ENCODE measurements around the gene B4GALNT1. TPM values are rescaled to one million over a fixed set of nuclear protein-coding genes. Genes with fewer than 3 reads are reported as not detected.
A peak's percentile ranks its signal among the peaks of the same experiment; 100 is the strongest.

The B4GALNT1 gene
- total and polyA plus RNA-seq, 2 of the 13 experiments (the other 11 are each of a cell fraction or from before 2014, with no cell fraction given), result 4.5 to 5.4 TPM

- H3K9ac ChIP-seq (ENCODE audit: insufficient read depth, low read depth, low read length), result peak overlapping the region; percentile 67
- intact Hi-C loops (cut with micrococcal nuclease; ENCODE audit: unreplicated experiment), result no loop called here
- H3K4me3 ChIP-seq (replicated peaks in 1 of 3; ENCODE audit: insufficient read depth in 1 of 3, low read depth in 2 of 3, low read length in 3 of 3), result peak overlapping the region; percentile 79 to 84 (median 80)
- no peaks in the 10 kb centered on the region for H3K9me3 ChIP-seq (ENCODE audit: low read length)
- ChIA-PET CTCF (ENCODE audit: low intra/inter-chr PET ratio, low total read pairs) (no interaction called here), POLR2A (interaction anchor here (1.4 to 5.4 kb wide), 3 partner anchors 13 to 88 kb away, joined by 3 to 26 read pairs (median 7); partner anchors contain the start of gene PIP4K2C)
- H3K27ac ChIP-seq (ENCODE audit: extremely low read length, insufficient read depth, low read length), result peak overlapping the region; percentile 22
- H3K27me3 ChIP-seq (ENCODE audit: control insufficient read depth in 1 of 2, insufficient read depth in 2 of 2, low read length in 2 of 2), result peaks cover 0 to 15% of the 10 kb centered on the region in 2 experiments; a peak in 1 of 5 replicates
- DNase-seq (ENCODE audit: low spot score), result no peak
- BruUV-seq (replicated peaks), result TSS peak; percentile 67
- ATAC-seq, result peak; percentile 60
- H3K4me1 ChIP-seq (ENCODE audit: insufficient read depth, low read length), result peaks cover 29% of the 10 kb centered on the region
- no peak overlapping the region for H2AFZ ChIP-seq (ENCODE audit: low read length)
- H3K36me3 ChIP-seq (replicated peaks in 1 of 2; ENCODE audit: control insufficient read depth in 1 of 2, insufficient read depth in 2 of 2, low read length in 2 of 2), result peaks cover 3 to 10% of the 10 kb centered on the region in 2 experiments; a peak in 3 of 5 replicates
- peak overlapping the region; percentile 92 for H3K4me2 ChIP-seq (ENCODE audit: low read depth, low read length)
- H4K20me1 ChIP-seq (ENCODE audit: insufficient read depth, low read length), result no peaks in the 10 kb centered on the region; the same call in 1 of the 2 replicates
- in situ Hi-C loops (cut with HindIII; ENCODE audit: extremely low pct_ligation_motif_present, low pct_unique_long_range_greater_than_20kb), result no loop called here
- FAIRE-seq, result no peak
- no peaks in the 10 kb centered on the region for H3K79me2 ChIP-seq (ENCODE audit: insufficient read depth, low read length)
- 10% methylated on average over 10 of the region's 25 CpGs for WGBS (ENCODE audit: low lambda C conversion rate)
- TF ChIP-seq ZNF687 (CRISPR knock-in tag; IDR thresholded peaks at IDR 0.05), result peak; percentile 55
- 0 out of 2 replicates have a peak, but pooled peaks have one; percentile 35 for TF ChIP-seq PHF8 (CRISPR knock-in tag; IDR thresholded peaks at IDR 0.05)
- no peak for TF ChIP-seq JARID2 (CRISPR knock-in tag; IDR thresholded peaks at IDR 0.05; ENCODE audit: insufficient replicate concordance)
- TF ChIP-seq TEAD2 (CRISPR knock-in tag; IDR thresholded peaks at IDR 0.05), result no peak
- TF ChIP-seq HINFP (CRISPR knock-in tag; IDR thresholded peaks at IDR 0.05; ENCODE audit: low read depth), result no peak
- no peak for TF ChIP-seq KAT8 (CRISPR knock-in tag; IDR thresholded peaks at IDR 0.05)
- TF ChIP-seq ZNF280D (CRISPR knock-in tag; IDR thresholded peaks at IDR 0.05), result no peak
- no peak for TF ChIP-seq ZNF772 (CRISPR knock-in tag; IDR thresholded peaks at IDR 0.05)
- no peak for TF ChIP-seq ZNF883 (CRISPR knock-in tag; IDR thresholded peaks at IDR 0.05; ENCODE audit: not compliant biosample characterization)
- 0 out of 2 replicates have a peak, but pooled peaks have one; percentile 16 for TF ChIP-seq TAF1 (CRISPR knock-in tag; IDR thresholded peaks at IDR 0.05)
- TF ChIP-seq E2F5 (CRISPR knock-in tag; conservative IDR thresholded peaks at IDR 0.05), result no peak
Measured at GRCh38 chr12:57604992-57605810, 27.8 kb downstream of the B4GALNT1 start.
